Superior temporal gyrus (tissue), 1 donor: ENCODE data around the gene PPIG.
"Not testable (repeated sequence)": the region's sequence is repeated elsewhere in the genome, so short reads cannot be mapped to it uniquely, and the experiment has no call there.

ENCODE experiments used
- DNase-seq: peaks from one replicate; pipeline ENCODE4 v3.0.0-alpha.2; 2016; ENCODE audit errors: extremely low spot score

The PPIG gene

DNA sequence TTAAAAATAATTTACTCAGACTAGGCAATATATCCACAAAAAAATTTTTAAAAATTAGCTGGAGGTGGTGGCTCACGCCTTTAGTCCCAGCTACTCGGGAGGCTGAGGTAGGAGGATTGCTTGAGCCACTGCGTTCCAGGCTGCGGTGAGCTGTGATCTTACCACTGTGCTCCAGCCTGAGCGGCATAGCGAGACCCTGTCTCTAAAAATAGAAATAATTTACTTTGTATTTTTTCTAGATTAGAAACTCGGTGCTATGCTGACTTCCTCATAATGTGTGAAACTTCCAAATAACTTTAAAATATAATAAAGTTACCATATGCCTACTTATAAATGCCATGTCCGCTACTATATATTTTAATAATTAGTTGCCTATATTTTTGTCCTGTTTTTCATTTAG is 6.7 kb downstream of the PPIG start:
- no peak for DNase-seq

DNA sequence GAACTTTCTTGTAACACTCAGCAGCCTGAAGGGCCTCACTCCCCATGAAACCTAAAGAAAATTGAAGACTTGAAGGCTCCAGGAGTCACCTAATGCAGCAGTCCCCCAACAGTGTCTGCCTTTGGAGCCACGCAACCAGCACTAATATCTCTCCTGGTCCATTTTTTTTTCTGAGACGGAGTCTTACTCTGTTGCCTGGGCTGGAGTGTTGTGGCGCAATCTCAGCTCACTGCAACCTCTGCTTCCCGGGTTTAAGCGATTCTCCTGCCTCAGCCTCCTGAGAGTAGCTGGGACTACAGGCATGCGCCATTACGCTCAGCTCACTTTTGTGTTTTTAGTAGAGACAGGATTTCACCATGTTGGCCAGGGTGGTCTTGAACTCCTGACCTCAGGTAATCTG is 12.4 kb downstream of the PPIG start:
- DNase-seq: not testable (repeated sequence)

DNA sequence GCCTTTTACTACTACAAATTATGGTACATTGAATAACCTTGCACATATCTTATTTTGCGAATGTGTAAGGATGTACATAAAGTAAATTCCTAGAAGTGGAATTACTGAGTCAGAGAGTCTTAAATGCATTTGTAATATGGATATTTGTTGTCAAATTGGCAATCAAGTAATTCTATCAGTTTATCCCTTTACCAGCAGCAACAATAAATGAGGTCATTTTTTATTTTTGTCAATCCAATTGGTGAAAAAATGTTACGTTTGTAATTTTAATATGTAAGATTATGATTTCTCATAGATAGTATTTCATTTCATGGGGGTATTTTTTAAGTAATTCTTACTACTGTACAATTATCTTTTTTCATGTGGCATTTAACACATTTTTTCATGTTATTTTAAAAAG is 14.8 kb downstream of the PPIG start:
- DNase-seq: no peak

DNA sequence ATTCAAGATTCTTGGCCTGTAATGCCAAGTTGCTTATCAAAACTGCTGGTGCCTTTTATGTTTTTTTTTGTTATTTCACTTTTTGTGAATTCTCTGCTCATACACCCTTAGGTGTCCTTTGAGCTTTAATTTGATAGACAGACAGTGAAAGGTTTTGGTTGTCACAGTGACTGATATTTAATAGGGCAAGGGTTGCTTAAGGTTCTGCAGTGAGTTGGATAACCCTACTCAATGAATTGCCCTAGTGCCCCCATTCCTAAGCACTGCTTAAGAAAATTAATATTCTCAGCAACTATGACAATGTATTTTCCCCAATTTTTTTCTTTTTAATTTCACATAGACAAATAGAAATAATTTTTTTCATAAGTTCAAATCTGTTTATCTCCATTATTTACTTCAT is 15.4 kb downstream of the PPIG start:
- no peak for DNase-seq

DNA sequence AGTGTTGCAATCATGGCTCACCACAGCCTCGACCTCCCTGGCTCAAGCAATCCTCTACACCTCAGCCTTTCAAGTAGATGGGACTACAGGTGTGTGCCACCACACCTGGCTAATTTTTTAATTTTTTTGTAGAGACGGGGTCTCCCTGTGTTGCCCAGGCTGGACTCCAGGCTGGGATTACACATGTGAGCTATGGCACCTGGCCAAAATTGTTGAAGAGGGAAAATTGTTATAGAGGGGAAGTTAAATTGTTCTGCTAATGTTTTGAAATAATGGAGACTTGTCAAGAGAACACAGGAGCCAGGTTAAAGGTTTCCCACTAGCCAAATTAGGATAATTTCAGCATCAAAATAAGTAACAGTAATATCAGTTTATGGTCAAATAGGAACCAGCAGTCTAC is 25.1 kb downstream of the PPIG start:
- no peak for DNase-seq

DNA sequence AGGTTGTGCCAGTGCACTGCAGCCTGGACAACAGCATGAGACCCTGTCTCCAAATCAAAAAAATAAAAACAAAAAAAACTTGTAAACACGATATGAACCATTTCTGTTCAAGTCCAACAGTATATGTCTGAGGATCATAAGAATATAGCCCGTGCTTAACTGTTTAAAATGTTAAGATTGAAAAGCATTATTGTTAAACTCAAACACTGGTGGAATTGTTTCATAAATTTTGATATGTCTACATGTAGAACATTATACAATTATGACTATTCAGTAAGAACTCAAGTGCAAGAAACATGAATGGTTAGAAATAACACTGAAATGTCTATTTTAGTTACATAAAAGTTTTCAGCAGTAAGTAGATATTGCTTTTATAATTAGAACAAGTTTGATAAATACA is 29.7 kb downstream of the PPIG start:
- no peak for DNase-seq

DNA sequence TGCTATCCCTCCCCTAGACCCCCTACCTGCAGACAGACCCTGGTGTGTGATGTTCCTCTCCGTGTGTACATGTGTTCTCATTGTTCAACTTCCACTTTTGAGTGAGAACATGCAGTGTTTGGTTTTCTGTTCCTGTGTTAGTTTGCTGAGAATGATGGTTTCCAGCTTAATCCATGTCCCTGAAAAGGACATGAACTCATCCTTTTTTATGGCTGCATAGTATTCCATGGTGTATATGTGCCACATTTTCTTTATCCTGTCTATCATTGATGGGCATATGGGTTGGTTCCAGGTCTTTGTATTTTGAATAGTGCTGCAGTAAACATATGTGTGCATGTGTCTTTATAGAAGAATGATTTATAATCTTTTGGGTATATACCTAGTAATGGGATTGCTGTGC is 31.8 kb downstream of the PPIG start:
- DNase-seq: not testable (repeated sequence)

DNA sequence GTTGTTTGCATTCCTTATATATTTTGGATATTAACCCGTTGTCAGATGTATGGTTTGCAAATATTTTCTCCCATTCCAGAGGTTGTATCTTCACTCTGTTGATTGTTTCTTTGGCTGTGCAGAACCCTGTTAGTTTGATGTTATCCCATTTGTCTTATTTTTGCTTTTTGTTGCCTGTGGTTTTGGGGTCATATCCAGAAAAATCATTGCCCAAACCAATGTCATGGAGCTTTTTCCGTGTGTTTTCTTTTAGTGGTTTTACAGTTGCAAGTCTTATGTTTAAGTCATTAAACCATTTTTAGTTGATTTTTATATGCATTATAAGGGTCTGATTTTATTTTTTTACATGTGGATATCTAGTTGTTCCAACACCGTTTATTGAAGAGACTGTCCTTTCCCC is 35.8 kb downstream of the PPIG start:
- no peak for DNase-seq

DNA sequence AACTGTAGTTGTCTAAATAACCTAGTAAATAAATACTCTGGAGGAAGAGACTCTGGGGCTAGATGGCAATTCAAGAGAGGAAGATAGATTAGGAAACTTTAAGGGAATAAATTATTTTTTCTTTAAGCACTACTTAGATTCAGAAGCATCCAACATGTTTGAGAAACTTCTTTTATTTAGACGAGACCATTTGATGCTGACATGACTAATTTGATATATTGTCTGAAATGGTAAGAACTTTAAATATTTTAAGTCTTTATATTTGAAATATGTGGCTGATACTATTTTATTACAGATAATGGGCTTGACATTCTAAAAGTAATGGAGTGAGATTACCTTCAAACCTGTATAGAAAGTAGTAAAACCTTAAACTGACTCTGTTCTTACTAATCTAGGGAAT is 36.4 kb downstream of the PPIG start:
- no peak for DNase-seq

DNA sequence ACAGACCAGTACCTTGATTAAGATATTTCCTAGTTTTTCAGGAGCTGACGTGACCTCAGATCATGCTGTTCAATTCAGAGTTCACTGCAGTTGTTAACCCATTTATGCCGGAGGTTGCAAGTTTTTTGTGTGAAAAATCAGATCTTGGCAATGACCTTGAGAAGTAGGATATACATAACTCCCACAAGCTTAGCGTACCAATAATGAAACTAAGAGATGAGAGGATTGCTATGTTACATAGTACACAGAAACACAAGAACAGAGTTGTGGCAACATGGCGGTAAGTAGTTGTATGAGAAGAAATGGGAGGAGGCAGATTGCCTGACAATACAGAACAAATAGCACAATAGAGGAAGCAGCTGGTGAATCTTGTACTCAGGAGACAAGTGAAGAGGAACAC is 39.1 kb downstream of the PPIG start:
- DNase-seq: no peak

DNA sequence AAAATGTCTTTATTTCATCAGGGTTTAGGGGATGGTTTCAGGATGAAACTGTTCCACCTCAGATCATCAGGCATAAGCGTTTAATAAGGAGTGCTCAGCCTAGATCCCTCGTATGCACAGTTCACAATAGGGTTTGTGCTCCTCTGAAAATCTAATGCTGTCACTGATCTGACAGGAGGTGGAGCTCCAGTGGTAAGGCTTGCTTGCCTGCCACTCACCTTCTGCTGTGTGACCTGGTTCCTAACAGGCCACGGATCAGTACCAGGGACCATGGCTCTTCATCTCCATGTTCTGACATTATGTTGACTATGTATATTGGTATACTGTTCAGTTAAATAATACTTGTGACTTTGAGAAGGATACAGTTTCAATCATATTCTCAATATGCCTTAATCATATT is 41.6 kb downstream of the PPIG start:
- DNase-seq: no peak

DNA sequence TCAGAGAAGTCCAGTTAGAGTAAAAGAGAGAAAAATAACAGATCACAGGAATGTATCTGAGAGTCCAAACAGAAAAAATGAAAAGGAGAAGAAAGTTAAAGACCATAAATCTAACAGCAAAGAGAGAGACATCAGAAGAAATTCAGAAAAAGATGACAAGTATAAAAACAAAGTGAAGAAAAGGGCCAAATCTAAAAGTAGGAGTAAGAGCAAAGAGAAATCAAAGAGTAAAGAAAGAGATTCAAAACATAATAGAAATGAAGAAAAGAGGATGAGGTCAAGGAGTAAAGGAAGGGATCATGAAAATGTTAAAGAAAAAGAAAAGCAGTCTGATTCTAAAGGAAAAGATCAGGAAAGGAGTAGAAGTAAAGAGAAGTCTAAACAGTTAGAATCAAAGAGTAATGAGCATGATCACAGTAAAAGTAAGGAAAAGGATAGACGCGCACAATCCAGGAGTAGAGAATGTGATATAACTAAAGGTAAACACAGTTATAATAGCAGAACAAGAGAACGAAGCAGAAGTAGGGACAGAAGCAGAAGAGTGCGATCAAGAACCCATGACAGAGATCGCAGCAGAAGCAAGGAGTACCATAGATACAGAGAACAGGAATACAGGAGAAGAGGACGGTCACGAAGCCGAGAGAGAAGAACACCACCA is 52.4 kb downstream of the PPIG start:
- DNase-seq: no peak

DNA sequence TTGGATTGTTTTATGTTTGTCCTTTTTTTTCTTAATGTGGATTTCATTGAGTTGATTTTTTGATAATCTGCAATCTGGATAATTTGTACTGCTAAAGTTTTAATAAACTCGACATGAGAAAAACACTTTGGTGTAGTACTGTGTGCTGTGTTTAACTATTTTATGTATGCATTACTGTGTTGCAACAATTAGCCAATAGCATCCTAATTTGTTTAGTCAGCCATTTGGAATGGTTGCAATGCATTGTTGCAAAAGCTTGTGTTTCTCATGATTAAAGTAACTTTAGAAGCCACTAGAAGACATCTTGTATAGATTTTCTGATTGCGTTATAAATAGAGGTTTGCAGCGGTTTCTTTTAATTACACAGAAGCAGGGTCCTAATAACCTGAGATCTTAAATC is 53.5 kb downstream of the PPIG start:
- DNase-seq: no peak

DNA sequence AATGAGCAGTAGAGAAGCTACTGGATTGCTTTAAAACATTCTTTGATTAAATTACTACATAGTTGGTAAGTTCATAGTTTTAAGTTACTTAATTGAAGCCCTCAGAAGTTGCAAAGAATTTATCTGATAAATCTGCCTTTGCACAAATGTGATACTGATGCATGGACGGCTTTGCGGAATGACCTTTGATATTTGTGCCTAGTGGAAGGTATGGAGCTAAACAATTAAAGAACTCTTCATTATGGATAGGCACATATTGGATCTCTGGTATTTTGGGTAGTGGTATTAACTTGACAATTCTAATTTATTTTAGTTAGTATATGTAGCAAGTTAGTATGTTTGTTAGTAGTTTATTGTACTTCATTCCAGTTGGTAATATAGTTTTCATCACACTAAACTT is 56.0 kb downstream of the PPIG start:
- DNase-seq: no peak

DNA sequence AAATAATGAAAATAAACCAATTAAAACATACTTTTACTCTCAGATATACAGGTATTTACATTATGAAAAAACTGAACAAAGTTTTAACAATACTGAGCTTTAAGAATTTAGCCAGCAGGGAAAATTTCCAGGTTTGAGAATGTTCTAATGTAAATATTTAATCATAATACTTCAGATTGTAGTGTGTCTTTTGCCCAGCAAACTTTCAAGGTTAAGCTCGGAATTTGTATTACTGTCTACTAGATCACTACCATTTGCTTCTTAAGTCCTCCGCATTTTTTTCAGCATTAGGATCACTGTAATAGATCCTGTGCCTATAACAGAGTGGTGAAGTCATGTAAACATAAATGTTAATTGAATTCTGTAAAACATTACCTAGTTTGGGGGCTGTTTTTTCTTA is 57.3 kb downstream of the PPIG start:
- DNase-seq: no peak

DNA sequence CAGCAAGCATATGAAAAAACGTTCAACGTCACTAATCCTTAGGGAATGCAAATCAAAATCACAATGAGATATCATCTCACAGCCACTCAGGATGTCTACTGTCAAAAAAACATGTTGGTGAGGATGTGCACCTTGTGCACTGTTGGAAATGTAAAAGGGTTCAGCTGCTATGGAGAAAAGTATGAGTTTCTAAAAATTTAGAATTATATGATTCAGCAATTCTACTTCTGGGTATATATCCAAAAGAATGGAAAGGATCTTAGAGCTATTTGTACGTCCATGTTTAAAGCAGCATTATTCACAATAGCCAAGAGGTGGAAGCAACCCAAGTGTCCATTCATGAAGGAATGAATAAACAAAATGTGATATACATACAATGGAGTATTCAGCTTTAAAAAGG is 60.0 kb downstream of the PPIG start:
- DNase-seq: no peak

DNA sequence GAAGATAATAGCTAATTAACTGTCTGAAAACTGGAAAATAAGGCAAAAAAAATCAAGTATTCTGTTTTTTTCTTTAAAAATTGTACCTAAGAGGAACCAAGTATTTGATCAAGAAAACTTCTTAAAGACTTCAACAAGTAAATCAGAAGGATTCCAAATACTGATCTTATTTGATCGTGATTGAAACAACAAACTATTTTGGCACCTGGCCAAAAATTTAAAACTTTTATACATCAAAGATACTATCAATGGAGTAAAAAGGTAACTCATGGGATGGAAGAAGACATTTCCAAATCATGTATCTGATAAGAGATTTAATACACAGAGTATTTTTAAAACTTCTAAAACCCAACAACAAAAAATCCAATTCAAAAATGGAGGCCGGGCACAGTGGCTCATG is 63.3 kb downstream of the PPIG start:
- no peak for DNase-seq

DNA sequence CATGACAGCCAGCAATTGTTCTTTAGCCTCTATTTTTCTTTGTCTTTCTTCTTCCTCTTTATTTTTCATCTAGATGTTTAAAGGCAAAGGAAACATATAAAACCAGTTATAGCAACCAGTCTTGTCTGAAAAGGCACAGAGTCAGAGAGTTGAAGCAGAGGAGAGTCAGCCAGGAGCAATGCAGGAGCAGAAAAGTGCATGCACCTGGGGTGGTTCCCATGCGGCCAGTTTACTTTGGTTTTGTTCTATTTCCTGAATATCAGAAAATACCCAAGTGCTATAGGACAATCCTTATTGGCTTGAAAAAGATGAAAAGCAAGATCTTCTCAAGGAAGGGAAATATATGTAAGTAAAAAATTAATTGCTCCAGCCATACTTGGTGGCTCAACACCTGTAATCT is 65.1 kb downstream of the PPIG start:
- DNase-seq: no peak

DNA sequence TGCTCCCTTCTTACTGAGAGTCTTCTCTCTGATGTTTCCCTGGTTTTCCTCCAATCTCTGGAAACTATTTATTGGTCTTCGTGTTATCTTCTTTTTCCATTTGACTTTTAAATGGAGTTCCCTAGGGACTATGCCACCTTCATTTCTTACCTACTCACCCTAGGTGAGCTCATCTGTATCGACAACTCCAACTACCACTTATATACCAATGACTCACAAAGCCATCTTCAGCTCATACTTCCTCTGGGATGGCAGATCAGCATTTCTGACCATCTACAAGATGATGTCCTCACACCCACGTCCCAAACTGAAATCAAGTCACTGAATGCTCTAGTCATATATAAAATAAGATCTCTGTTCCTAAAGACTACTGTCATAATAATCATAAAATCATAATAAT is 69.5 kb downstream of the PPIG start:
- no peak for DNase-seq

DNA sequence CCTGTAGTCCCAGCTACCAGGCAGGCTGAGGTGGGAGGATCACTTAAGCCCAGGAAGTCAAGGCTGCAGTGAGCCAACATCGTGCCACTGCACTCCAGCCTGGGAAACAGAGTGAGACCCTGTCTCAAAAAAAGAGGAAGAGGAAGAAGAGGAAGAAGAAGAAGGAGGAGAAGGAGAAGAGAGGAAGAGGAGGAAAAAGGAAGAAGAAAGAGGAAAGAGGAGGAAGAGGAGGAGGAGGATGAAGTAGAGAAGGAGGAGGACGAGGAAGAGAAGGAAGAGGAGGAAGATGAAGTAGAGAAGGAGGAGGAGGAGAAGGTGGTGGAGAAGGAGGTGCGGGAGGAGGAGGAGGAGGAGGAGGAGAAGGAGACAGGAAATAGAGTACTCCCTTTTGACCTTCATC is 72.0 kb downstream of the PPIG start:
- no peak for DNase-seq

DNA sequence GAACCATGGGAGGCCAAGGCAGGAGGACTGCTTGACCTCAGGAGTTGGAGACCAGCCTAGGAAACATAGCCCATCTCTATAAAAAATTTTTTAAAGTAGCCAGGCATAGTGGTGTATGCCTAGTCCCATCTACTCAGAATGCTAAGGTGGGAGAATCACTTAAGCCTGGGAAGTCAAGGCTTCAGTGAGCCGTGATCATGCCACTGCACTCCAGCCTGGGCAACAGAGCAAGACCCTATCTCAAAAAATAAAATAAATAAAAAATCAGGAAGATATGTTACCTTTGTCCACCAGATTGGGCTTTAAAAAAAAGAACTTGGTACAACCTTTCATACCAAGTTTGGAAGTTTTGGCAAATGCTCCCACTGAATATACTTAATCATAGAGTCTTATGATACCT is 74.7 kb downstream of the PPIG start:
- no peak for DNase-seq

DNA sequence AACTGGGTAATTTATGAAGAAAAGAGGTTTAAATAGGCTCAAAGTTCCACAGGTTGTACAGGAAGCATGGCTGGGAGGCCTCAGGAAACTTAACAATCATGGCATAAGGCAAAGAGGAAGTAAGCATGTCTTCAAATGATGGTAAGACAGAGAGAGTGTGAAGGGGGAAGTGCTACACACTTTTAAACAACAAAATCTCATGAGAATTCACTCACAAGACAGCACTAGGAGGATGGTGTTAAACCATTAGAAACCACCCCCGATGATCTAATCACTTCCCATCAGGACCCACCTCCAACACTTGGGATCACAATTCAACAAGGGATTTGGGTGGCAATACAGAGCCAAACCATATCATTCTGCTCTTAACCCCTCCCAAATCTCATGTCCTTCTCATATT is 75.2 kb downstream of the PPIG start:
- no peak for DNase-seq

DNA sequence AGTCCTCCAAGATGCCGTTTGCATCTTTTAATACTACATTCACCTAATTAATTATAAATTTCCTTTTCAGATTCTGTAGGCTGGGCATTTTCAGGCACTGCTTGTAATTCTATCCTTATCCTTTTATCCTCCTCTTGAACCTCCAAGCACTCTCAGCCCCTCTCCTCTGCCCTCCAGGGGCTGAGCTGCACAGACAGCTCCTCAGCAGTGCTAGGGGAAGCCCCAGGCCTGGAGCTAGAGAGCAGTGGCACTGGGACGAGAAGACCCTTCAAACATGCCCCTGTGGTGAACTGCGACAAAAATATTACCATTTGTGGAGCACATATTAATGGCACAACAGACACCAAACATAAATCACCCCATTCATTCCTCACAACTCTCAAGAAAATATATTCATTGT is 77.1 kb downstream of the PPIG start:
- DNase-seq: no peak

DNA sequence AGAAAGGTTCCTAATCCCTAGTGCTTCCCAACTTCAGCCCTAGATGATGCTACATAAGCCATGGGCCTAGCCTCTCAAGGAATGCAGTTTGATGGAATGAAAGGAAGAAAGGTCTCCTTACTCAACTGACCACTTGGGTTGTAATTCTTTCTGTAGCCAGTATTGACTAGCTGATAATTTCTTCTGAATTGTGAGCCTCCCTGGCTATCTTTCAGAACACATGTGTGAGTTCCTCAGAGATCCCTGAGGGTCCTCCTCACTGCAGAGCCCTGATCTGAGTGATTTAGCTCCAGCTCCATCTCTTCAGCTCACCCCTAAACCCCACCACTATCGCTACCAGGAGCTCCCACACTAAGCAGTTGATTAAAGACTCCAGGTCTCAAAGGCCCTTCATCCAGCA is 78.6 kb downstream of the PPIG start:
- no peak for DNase-seq

DNA sequence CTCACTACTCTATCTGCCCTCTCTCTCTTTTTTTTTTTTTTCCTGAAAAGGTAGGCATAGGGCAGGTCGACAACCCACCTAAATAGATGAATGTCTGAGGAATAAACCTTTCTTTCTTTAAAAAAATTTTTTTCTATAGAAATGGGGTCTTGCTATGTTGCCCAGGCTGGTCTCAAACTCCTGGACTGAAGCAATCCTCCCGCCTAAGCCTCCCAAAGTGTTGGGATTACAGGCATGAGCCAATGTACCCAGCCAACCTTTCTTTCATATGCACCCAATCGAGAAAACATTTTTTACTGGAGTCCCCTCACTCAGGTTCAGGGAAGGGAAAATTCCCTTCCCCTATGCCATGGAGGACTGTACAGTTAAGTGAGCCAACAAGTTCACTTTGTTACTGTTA is 79.1 kb downstream of the PPIG start:
- no peak for DNase-seq
